Omental fat pad (tissue), 4 donors: ENCODE measurements around the gene CPLX1. TPM values are rescaled to one million over a fixed set of nuclear protein-coding genes. Genes with fewer than 3 reads are reported as not detected.

ENCODE experiments used
- ATAC-seq: fragments of 150-250 bp; one replicate; pipeline ENCODE4 v1.9.1; 2016; ENCODE audit warnings: mild to moderate bottlenecking, moderate library complexity; ENCODE audit not compliant: low FRiP score
- DNase-seq: peaks from one replicate; pipeline ENCODE4 v3.0.0-alpha.2; 2019; ENCODE audit warnings: low spot score
- total RNA-seq, 4 donors: library from RNA; depleted of rRNA; stranded (reverse); fragments of >200 nt; gene quantifications; one replicate each; pipeline ENCODE4 v1.1.0, GENCODE V29; 2016
- TF ChIP-seq, protein P1 (sequence below), 3 donors: fragments of 450-650 bp; IDR thresholded peaks; one replicate each; pipeline ENCODE4 v1.5.1; 2016 to 2017; ENCODE audit warnings: antibody characterized with exemption in 3 of 3, mild to moderate bottlenecking in 3 of 3, moderate library complexity in 2 of 3

The CPLX1 gene
- total RNA-seq, 4 donors from 2014 or later = 1.1 to 2.0 (median 1.9) TPM; not detected in 1

DNA sequence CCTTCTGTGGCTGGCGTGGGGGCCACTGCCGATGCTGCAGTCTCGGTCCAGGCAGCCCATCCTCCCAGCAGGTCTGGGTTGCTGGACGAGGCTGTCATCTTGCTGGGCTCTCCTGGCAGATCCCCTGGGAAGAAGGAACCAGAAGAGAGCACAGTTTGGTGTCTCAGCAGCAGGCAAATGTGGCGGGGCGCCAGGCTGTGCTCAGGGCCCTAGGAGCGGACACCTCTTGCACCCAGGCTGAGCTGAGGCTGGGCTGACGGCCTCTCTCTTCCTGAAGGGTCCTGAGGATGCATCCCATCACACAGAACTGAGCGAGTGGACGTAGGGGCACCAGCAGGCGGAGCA is 39.2 kb upstream of the CPLX1 start:
- no peak for DNase-seq
- ATAC-seq = no peak
- TF ChIP-seq, protein P1, sequence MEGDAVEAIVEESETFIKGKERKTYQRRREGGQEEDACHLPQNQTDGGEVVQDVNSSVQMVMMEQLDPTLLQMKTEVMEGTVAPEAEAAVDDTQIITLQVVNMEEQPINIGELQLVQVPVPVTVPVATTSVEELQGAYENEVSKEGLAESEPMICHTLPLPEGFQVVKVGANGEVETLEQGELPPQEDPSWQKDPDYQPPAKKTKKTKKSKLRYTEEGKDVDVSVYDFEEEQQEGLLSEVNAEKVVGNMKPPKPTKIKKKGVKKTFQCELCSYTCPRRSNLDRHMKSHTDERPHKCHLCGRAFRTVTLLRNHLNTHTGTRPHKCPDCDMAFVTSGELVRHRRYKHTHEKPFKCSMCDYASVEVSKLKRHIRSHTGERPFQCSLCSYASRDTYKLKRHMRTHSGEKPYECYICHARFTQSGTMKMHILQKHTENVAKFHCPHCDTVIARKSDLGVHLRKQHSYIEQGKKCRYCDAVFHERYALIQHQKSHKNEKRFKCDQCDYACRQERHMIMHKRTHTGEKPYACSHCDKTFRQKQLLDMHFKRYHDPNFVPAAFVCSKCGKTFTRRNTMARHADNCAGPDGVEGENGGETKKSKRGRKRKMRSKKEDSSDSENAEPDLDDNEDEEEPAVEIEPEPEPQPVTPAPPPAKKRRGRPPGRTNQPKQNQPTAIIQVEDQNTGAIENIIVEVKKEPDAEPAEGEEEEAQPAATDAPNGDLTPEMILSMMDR (IDR thresholded peaks at IDR 0.05) = no peak

DNA sequence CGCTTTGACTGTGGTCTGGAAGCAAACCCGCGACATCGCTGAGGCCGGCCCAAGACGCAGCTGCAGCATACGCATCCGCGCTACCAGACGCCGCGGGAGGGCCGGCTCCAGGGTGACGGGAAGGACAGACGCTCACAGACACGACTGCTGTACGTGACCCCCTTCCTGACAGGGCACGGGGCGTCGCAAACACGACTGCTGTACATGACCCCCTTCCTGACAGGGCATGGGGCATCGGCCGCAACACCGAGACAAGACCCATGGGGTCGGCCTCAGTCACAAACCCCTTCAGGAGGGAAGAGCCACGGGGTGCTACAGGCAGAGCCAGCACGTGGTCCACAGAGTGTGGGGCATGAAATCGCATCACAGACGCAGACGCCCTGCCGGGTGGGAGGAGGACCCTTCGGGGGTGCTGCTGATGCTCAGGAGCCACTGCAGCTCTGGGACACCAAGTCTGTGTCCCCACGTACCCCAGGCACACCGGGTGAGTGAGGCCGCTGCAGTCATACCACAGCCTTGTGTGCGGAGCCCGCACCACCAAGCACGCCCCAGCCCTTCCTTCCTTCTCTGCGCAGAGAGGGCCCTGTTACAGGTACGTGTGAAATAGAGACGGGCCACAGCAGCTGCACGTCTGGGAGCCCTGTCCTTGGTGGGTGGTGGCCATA is 38.7 kb upstream of the CPLX1 start:
- DNase-seq (no peak), ATAC-seq (no peak)
- TF ChIP-seq, protein P1 (IDR thresholded peaks at IDR 0.05) = no peak

DNA sequence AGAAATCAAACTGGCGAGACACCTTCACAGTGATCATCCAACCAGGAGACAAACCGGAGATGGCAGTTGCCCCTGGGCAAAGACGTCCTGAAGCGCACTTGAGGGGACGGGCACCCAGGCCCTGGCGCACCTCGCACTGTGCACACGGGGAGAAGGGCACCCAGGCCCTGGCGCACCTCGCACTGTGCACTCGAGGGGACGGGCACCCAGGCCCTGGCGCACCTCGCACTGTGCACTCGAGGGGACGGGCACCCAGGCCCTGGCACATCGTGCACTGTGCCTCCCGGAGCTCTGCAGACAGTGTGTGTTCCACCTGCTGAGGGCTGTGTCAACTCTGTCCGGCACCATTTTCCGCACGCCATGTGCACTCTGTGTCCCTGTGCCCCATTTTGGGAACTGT is 34.6 kb upstream of the CPLX1 start:
- DNase-seq = no peak
- no peak for ATAC-seq
- TF ChIP-seq, protein P1 (IDR thresholded peaks at IDR 0.05) = no peak

DNA sequence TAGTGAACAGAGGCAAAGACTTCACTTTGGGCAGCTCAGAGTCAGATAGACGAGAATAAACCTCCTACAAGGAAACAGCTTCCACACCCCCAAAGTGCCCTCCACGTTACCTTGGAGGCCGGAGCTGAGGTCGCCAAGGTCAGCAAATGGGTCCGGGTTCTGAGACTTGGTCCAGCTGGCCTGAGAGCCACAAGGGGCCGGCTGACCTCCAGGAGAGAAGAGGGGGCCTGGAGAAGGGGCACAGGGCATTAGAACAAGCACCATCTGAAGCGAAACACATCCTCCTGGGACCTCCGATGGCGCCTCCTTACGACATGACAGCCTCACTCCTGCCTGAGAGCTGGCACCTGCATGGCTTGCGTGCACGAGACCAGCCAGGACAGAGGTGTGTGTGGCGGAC is 33.6 kb upstream of the CPLX1 start:
- TF ChIP-seq, protein P1 (IDR thresholded peaks at IDR 0.05) = no peak
- DNase-seq (no peak), ATAC-seq (no peak)

DNA sequence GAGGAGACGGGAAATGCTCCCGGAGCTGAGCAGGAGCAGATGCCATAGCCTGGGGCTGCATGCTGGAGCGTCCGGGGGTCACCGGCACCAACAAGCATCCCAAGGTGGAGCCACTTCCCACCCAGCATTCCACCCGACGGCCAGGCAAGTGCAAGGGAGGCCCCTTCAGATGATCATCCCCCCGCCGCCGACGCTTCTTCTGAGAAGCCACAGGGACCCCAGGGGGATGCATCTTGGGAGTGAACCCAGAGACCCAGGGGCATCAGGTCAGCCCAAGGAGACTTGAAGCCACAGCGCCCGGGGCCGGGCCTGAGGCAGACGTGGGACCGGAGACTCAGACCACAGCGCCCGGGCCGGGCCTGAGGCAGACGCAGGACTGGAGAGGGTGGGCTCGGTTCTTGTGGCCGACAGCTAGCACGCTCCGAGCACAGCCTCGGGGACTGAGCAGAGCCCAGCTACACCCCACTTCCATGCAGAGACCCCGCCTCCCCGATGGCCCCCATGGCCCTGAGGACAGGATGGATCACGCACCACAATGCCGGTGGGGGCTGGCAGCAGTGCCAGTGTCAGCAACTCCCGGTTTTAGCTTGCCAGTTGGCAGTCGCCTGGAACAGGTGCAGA is 33.0 kb upstream of the CPLX1 start:
- ATAC-seq (no peak), DNase-seq (no peak)
- TF ChIP-seq, protein P1 (IDR thresholded peaks at IDR 0.05) = no peak

DNA sequence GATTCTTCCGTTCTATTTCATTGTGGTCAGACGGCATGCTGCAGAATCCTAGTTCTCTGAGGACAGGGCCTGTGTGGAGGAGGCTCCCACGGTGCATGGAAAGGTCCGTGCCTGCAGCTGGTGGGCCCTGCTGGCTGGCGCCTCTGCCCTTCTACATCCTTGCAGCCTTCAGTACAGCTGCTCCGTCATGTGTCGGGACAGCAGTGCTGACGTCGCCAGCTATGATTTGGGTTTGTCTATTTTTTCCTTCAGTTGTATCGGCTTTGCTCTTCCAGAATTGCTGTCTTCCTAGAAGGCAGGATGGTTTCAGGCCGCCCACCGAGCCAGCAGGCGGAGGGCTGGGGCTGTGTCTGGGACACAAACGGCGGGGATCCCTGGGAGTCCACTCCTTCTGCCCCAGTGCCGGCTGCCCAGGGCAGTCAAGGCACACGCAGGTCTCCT is 32.1 kb upstream of the CPLX1 start:
- TF ChIP-seq, protein P1 (IDR thresholded peaks at IDR 0.05) = no peak
- ATAC-seq = no peak
- no peak for DNase-seq

DNA sequence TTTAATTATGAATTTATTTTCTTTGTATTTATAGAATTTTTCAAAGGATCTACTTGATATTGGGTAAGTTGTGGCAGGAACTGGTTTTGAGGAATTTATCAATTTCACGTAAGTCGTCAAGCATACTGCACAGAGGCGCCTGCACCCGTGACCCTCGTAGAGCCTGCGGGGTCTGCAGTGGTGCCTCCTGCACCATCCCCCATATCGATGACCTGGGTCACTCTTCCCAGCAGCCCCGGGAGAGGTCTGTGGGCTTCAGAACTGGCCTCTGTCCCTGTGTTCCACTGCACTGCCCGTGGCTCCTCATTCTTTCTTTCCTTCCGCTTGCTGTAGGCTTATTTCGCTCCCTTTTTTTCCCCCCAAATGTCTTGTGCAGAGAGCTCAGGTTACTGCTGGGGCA is 31.5 kb upstream of the CPLX1 start:
- no peak for ATAC-seq
- DNase-seq = no peak

More for the DNA sequence above, 31.5 kb upstream of the CPLX1 start:
- TF ChIP-seq, protein P1 (IDR thresholded peaks at IDR 0.05) = no peak
